Measurements from ENCODE around the gene CNTNAP2. TPM values are rescaled to one million over a fixed set of nuclear protein-coding genes. Genes with fewer than 3 reads are reported as not detected.

Gene CNTNAP2
- total RNA-seq, 1 experiment from 2014 or later, result 0.03 TPM

DNA sequence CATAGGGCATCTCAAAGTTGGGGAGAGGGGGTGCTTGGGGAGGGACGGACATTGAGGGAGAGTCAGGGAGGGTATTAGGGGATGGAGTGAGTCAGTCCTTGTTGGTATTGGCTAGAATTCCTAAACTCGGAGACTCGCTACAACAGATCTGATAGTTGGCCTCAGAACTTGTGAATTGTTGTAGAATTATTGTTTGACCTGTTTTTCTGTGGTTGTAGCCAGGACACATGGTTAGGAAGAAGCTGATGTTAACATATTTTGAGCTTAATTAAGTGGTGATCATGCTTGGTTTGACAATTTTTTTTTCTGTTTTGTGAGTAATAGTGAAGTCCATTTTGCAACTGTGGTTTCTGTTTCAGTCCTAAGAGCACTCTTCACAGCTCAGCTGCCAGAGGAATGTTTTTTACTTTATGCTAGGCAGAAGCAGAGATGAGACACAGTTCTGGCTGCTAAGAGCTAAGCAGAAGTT, 1283.7 kb downstream of the CNTNAP2 start:
- intact Hi-C loops (cut with micrococcal nuclease; ENCODE audit: unreplicated experiment) (no loop called here), in situ Hi-C loops (cut with HindIII; ENCODE audit: low pct_unique_long_range_greater_than_20kb, low sequenced_read_pairs) (no loop called here)
- Histone ChIP-seq H3K27me3 (ENCODE audit: control insufficient read depth, insufficient read depth, low read length) (no peaks in the 10 kb centered on the region), H3K9me3 (ENCODE audit: control insufficient read depth, insufficient read depth, low read depth, low read length) (no peaks in the 10 kb centered on the region), H3K36me3 (ENCODE audit: control insufficient read depth, insufficient read depth, low read length) (no peaks in the 10 kb centered on the region), H3K27ac (ENCODE audit: low read length) (no peak overlapping the region), H3K4me3 (ENCODE audit: low read depth in 2 of 2, low read length in 2 of 2) (no peak overlapping the region), H3K4me1 (ENCODE audit: control insufficient read depth, insufficient read depth, low read length) (no peaks in the 10 kb centered on the region)
- POLR2A ChIA-PET, result no interaction called here
- BruUV-seq (replicated peaks), result no TSS peak
- DNase-seq (ENCODE audit: low read depth, low spot score) (no peak), ATAC-seq (no peak)
- CTCF ChIA-PET, result no interaction called here
- TF ChIP-seq REST (IDR thresholded peaks at IDR 0.05; ENCODE audit: insufficient read depth in 1 of 2, low read depth in 2 of 2, low read length in 1 of 2), result no peak
- no peak for TF ChIP-seq SIN3A (IDR thresholded peaks at IDR 0.05; ENCODE audit: borderline replicate concordance, insufficient read depth, low read depth, low read length)
- TF ChIP-seq POLR2AphosphoS5 (IDR thresholded peaks at IDR 0.05; ENCODE audit: low read depth, low read length), result no peak
- TF ChIP-seq, protein P1, sequence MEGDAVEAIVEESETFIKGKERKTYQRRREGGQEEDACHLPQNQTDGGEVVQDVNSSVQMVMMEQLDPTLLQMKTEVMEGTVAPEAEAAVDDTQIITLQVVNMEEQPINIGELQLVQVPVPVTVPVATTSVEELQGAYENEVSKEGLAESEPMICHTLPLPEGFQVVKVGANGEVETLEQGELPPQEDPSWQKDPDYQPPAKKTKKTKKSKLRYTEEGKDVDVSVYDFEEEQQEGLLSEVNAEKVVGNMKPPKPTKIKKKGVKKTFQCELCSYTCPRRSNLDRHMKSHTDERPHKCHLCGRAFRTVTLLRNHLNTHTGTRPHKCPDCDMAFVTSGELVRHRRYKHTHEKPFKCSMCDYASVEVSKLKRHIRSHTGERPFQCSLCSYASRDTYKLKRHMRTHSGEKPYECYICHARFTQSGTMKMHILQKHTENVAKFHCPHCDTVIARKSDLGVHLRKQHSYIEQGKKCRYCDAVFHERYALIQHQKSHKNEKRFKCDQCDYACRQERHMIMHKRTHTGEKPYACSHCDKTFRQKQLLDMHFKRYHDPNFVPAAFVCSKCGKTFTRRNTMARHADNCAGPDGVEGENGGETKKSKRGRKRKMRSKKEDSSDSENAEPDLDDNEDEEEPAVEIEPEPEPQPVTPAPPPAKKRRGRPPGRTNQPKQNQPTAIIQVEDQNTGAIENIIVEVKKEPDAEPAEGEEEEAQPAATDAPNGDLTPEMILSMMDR (IDR thresholded peaks at IDR 0.05), result no peak
- TF ChIP-seq TCF7L2 (IDR thresholded peaks at IDR 0.05; ENCODE audit: low read depth, low read length), result no peak

DNA sequence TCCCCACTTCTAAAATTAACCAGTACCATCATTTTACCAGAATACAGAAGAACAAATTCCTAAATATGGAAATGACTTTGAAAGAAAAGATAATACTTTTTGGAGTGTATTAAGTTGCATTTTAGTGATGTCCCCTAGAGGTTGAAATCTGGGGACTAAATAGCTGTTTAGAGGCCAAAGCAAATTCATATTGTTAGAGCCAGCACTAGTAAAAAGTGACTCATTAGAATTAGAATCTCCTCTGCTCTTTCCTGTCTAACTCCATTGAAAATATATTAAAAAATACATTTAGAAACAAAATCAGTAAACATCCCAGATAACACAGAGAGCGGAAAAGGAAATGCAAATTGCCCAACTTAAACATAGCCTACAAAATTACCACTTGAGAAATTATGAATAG, 1284.3 kb downstream of the CNTNAP2 start:
- DNase-seq (ENCODE audit: low read depth, low spot score), result no peak
- Histone ChIP-seq H3K4me1 (ENCODE audit: control insufficient read depth, insufficient read depth, low read length) (no peaks in the 10 kb centered on the region), H3K27me3 (ENCODE audit: control insufficient read depth, insufficient read depth, low read length) (no peaks in the 10 kb centered on the region), H3K9me3 (ENCODE audit: control insufficient read depth, insufficient read depth, low read depth, low read length) (no peaks in the 10 kb centered on the region), H3K36me3 (ENCODE audit: control insufficient read depth, insufficient read depth, low read length) (no peaks in the 10 kb centered on the region), H3K27ac (ENCODE audit: low read length) (no peak overlapping the region), H3K4me3 (ENCODE audit: low read depth in 2 of 2, low read length in 2 of 2) (no peak overlapping the region)
- in situ Hi-C loops (cut with HindIII; ENCODE audit: low pct_unique_long_range_greater_than_20kb, low sequenced_read_pairs), result no loop called here
- TF ChIP-seq TCF7L2 (IDR thresholded peaks at IDR 0.05; ENCODE audit: low read depth, low read length), result no peak
- TF ChIP-seq, protein P1 (IDR thresholded peaks at IDR 0.05), result no peak
- no peak for TF ChIP-seq SIN3A (IDR thresholded peaks at IDR 0.05; ENCODE audit: borderline replicate concordance, insufficient read depth, low read depth, low read length)
- TF ChIP-seq REST (IDR thresholded peaks at IDR 0.05; ENCODE audit: insufficient read depth in 1 of 2, low read depth in 2 of 2, low read length in 1 of 2), result no peak
- TF ChIP-seq POLR2AphosphoS5 (IDR thresholded peaks at IDR 0.05; ENCODE audit: low read depth, low read length), result no peak
- POLR2A ChIA-PET, result no interaction called here
- intact Hi-C loops (cut with micrococcal nuclease; ENCODE audit: unreplicated experiment), result no loop called here
- CTCF ChIA-PET, result no interaction called here
- no peak for ATAC-seq
- no TSS peak for BruUV-seq (replicated peaks)
